IMR-90 (cell line): ENCODE data around the gene IQSEC3. TPM values are rescaled to one million over a fixed set of nuclear protein-coding genes. Genes with fewer than 3 reads are reported as not detected.

Source experiments
- ATAC-seq: fragments of 200-7000 bp; cut with Tn5 transposase; 2 replicates; pipeline ENCODE4 v1.9.1; 2020; ENCODE audit warnings: low read depth, mild to moderate bottlenecking, moderate library complexity
- BruUV-seq: library from RNA; stranded (reverse); fragments of 400-500 nt; replicated peaks from 2 replicates; lab custom pipeline; 2021; lab: Mats Ljungman, UMichigan
- CTCF ChIA-PET: fragments of 300-600 bp; formaldehyde crosslinking; extraction: SDS; loops from one replicate; lab custom pipeline; 2021; ENCODE audit warnings: antibody characterized with exemption; lab: Yijun Ruan, JAX
- POLR2A ChIA-PET: fragments of 300-600 bp; sonication (Branson Sonifier 250); formaldehyde crosslinking; loops from one replicate; lab custom pipeline; 2022; ENCODE audit warnings: antibody characterized with exemption; ENCODE audit not compliant: unreplicated experiment; lab: Charles Lee
- DNase-seq: peaks from one replicate; pipeline ENCODE4 v3.0.0; 2013
- H2AFZ ChIP-seq: replicated peaks from 2 replicates; pipeline ENCODE3; 2013; ENCODE audit warnings: low read length, mild to moderate bottlenecking; ENCODE audit not compliant: poor library complexity
- H2AK5ac ChIP-seq: 2 replicates; pipeline ENCODE4 v1.6.1; 2013; ENCODE audit warnings: low read depth, low read length, inconsistent platforms
- H2AK9ac ChIP-seq: replicated peaks from 2 replicates; pipeline ENCODE3; 2013; ENCODE audit warnings: mild to moderate bottlenecking, low read depth, low read length, moderate library complexity; ENCODE audit not compliant: poor library complexity
- H2BK120ac ChIP-seq: 2 replicates; pipeline ENCODE4 v1.6.1; 2013; ENCODE audit warnings: low read depth, low read length, inconsistent platforms
- H2BK15ac ChIP-seq: 3 replicates; pipeline ENCODE4 v1.6.1; 2013; ENCODE audit warnings: low read depth, low read length, inconsistent platforms
- H2BK20ac ChIP-seq: 2 replicates; pipeline ENCODE4 v1.6.1; 2013; ENCODE audit warnings: low read depth, mild to moderate bottlenecking, inconsistent platforms, low read length, moderate library complexity
- H2BK5ac ChIP-seq: 2 replicates; pipeline ENCODE4 v1.6.1; 2013; ENCODE audit warnings: mild to moderate bottlenecking, low read depth, low read length, inconsistent platforms; ENCODE audit not compliant: poor library complexity, severe bottlenecking
- H3K14ac ChIP-seq: replicated peaks from 2 replicates; pipeline ENCODE4 v1.6.1; 2013; ENCODE audit warnings: low read depth, low read length, inconsistent platforms
- H3K18ac ChIP-seq: 2 replicates; pipeline ENCODE4 v1.6.1; 2013; ENCODE audit warnings: low read depth, low read length, control low read depth
- H3K23ac ChIP-seq: 2 replicates; pipeline ENCODE4 v1.6.1; 2013; ENCODE audit warnings: low read depth, low read length, inconsistent platforms
- H3K27ac ChIP-seq: 2 replicates; pipeline ENCODE4 v1.5.1; 2013; ENCODE audit warnings: mild to moderate bottlenecking, control low read depth, low read length; ENCODE audit not compliant: insufficient read depth
- H3K27me3 ChIP-seq: 2 replicates; pipeline ENCODE4 v1.6.1; 2013; ENCODE audit warnings: low read length; ENCODE audit not compliant: control insufficient read depth, insufficient read depth
- H3K36me3 ChIP-seq: 2 replicates; pipeline ENCODE4 v1.6.1; 2013; ENCODE audit warnings: low read length, mixed read lengths; ENCODE audit not compliant: control insufficient read depth, insufficient read depth
- H3K4ac ChIP-seq: 2 replicates; pipeline ENCODE4 v1.6.1; 2013; ENCODE audit warnings: low read depth, low read length, inconsistent platforms
- H3K4me1 ChIP-seq: 2 replicates; pipeline ENCODE4 v1.6.1; 2013; ENCODE audit warnings: low read length, mixed read lengths; ENCODE audit not compliant: control insufficient read depth, insufficient read depth
- H3K4me2 ChIP-seq: 2 replicates; pipeline ENCODE4 v1.6.1; 2013; ENCODE audit warnings: low read depth, mild to moderate bottlenecking, control low read depth, low read length, moderate library complexity
- H3K4me3 ChIP-seq: 2 replicates; pipeline ENCODE4 v1.5.1; 2013; ENCODE audit warnings: low read depth, mild to moderate bottlenecking, control low read depth, low read length, moderate library complexity; ENCODE audit not compliant: insufficient read depth
- H3K56ac ChIP-seq: 2 replicates; pipeline ENCODE4 v1.6.1; 2013; ENCODE audit warnings: low read length, inconsistent platforms; ENCODE audit not compliant: insufficient read depth; ENCODE audit errors: extremely low read depth
- H3K79me1 ChIP-seq, 2 experiments: 2 replicates each; pipeline ENCODE4 v1.6.1; 2013; ENCODE audit warnings: low read length in 2 of 2, inconsistent platforms in 1 of 2, low read depth in 1 of 2
- H3K9ac ChIP-seq: 2 replicates; pipeline ENCODE4 v1.6.1; 2013; ENCODE audit warnings: low read depth, low read length, control low read depth
- H3K9me1 ChIP-seq: 2 replicates; pipeline ENCODE4 v1.6.1; 2013; ENCODE audit warnings: low read length, inconsistent platforms; ENCODE audit not compliant: insufficient read depth
- H3K9me3 ChIP-seq: 2 replicates; pipeline ENCODE4 v1.6.1; 2013; ENCODE audit warnings: low read length; ENCODE audit not compliant: control insufficient read depth, insufficient read depth
- H4K20me1 ChIP-seq: 2 replicates; pipeline ENCODE4 v1.6.1; 2013; ENCODE audit warnings: low read length, inconsistent platforms; ENCODE audit not compliant: insufficient read depth
- H4K5ac ChIP-seq: 2 replicates; pipeline ENCODE4 v1.6.1; 2013; ENCODE audit warnings: mild to moderate bottlenecking, low read depth, low read length, control low read depth
- H4K8ac ChIP-seq, 2 experiments: 2 replicates each; pipeline ENCODE4 v1.6.1; 2013; ENCODE audit warnings: low read depth in 2 of 2, low read length in 2 of 2, control low read depth in 1 of 2, inconsistent platforms in 1 of 2
- H4K91ac ChIP-seq: 2 replicates; pipeline ENCODE4 v1.6.1; 2013; ENCODE audit warnings: low read depth, low read length, inconsistent platforms; ENCODE audit not compliant: insufficient read depth
- ELK1 ChIP-seq: fragments of 150-350 bp; IDR thresholded peaks from 2 replicates; pipeline ENCODE4 v1.6.1; 2016; ENCODE audit warnings: low read depth, mild to moderate bottlenecking, low read length, moderate library complexity, borderline replicate concordance
- NFE2L2 ChIP-seq: fragments of 150-350 bp; IDR thresholded peaks from 2 replicates; pipeline ENCODE4 v1.6.1; 2016; ENCODE audit warnings: low read depth, mild to moderate bottlenecking, low read length
- RCOR1 ChIP-seq: IDR thresholded peaks from 2 replicates; pipeline ENCODE4 v1.6.1; 2012; ENCODE audit warnings: mild to moderate bottlenecking, low read length, improper control_type of control experiment; ENCODE audit not compliant: insufficient replicate concordance
- WGBS, 2 experiments: methylation state at CpG; one replicate each; pipeline versions ENCODE4 v1.1.5 to v1.1.7; 2013; ENCODE audit warnings: missing lambda C conversion rate in 2 of 2; ENCODE audit not compliant: insufficient read length in 1 of 2; ENCODE audit errors: extremely low coverage in 2 of 2; 5-methylcytosine and 5-hydroxymethylcytosine counted together
- dilution Hi-C: fragments of 300-500 bp; cut with HindIII; formaldehyde crosslinking; loops from one replicate; pipeline ENCODE4 v1.14.3; 2018; ENCODE audit warnings: low sequenced_read_pairs; ENCODE audit not compliant: unreplicated experiment
- in situ Hi-C: fragments of 300-500 bp; cut with MboI; formaldehyde crosslinking; loops from 3 replicates; pipeline ENCODE4 v1.14.3; 2019; ENCODE audit warnings: low sequenced_read_pairs, inconsistent platforms, mixed read lengths
- intact Hi-C: fragments of 100-400 bp; cut with micrococcal nuclease; formaldehyde crosslinking; loops from 2 replicates; pipeline ENCODE4 v1.10.0; 2022
- polyA plus RNA-seq, 3 experiments: library from polyadenylated mRNA; depleted of rRNA; stranded (reverse); fragments of >200 nt; gene quantifications; 2 replicates each; pipeline ENCODE4 v1.2.3, GENCODE V29; 2012; ENCODE audit warnings: low replicate concordance in 1 of 3
- total RNA-seq: library from RNA; depleted of rRNA; stranded (reverse); fragments of >200 nt; gene quantifications from 2 replicates; pipeline ENCODE4 v1.2.3, GENCODE V29; 2012

Gene IQSEC3
- total and polyA plus RNA-seq, 2 of the 4 experiments (the other 2 are of a cell fraction), result 0.10 TPM; not detected in 1

GRCh38 chr12:151579-151978 is 85.0 kb downstream of the IQSEC3 start:
- Histone ChIP-seq H2AFZ (no peak overlapping the region), H3K9me3 (peaks cover 2% of the 10 kb centered on the region; the same call in 1 of the 2 replicates), H3K79me1 (no peaks in the 10 kb centered on the region), H3K56ac (no peak overlapping the region), H3K9ac (no peak overlapping the region), H3K23ac (no peak overlapping the region), H2BK15ac (no peak overlapping the region), H3K4me2 (no peak overlapping the region), H3K27ac (no peak overlapping the region), H2AK9ac (no peak overlapping the region), H4K8ac (no peak overlapping the region), H3K36me3 (no peaks in the 10 kb centered on the region), H2BK20ac (no peak overlapping the region), H2AK5ac (no peak overlapping the region), H3K14ac (no peak overlapping the region), H4K20me1 (no peaks in the 10 kb centered on the region), H3K4me1 (peaks cover 3% of the 10 kb centered on the region; the same call in 1 of the 2 replicates), H3K18ac (no peak overlapping the region), H2BK5ac (no peak overlapping the region), H3K27me3 (peaks cover 55% of the 10 kb centered on the region), H4K5ac (no peak overlapping the region), H3K4me3 (no peak overlapping the region), H3K9me1 (no peaks in the 10 kb centered on the region), H4K91ac (no peak overlapping the region), H3K4ac (no peak overlapping the region), H2BK120ac (no peak overlapping the region)
- TF ChIP-seq RCOR1, result no peak
- TF ChIP-seq NFE2L2, result no peak
- no peak for TF ChIP-seq ELK1
- ChIA-PET POLR2A (no interaction called here), CTCF (no interaction called here)
- in situ Hi-C loops, result no loop called here
- BruUV-seq, result no TSS peak
- WGBS, 2 experiments, result 77% methylated on average over 3 of the region's 5 CpGs; no CpG with 5 or more reads in 1 of the 2 experiments
- ATAC-seq (no peak), DNase-seq (no peak)
- intact Hi-C loops, result no loop called here
- dilution Hi-C loops, result no loop called here
